Right lung (tissue), 5 donors: ENCODE data around the gene CCDC33. TPM values are rescaled to one million over a fixed set of nuclear protein-coding genes. Genes with fewer than 3 reads are reported as not detected.
A peak's percentile ranks its signal among the peaks of the same experiment; 100 is the strongest.

ENCODE experiments used
- DNase-seq, 2 donors: peaks; one replicate each; pipeline ENCODE4 v3.0.0-alpha.2; 2013
- polyA plus RNA-seq, 5 donors: library from polyadenylated mRNA; unstranded; fragments of 120-200 nt; gene quantifications; one replicate each; pipeline versions ENCODE4 v1.2.1 to v1.2.3, GENCODE V29; 2013; ENCODE audit warnings: inconsistent platforms in 1 of 5, low replicate concordance in 1 of 5; ENCODE audit not compliant: insufficient read length in 5 of 5, insufficient read depth in 1 of 5

CCDC33 gene
- polyA plus RNA-seq, 5 donors, result 0.57 to 2.6 (median 1.8) TPM

- DNase-seq, result peak in 1 of 2 donors; percentile 43
Observed at GRCh38 chr15:74228723-74229081, 7.4 kb upstream of the CCDC33 start.

GRCh38 chr15:74229686-74230085, 6.4 kb upstream of the CCDC33 start:
- no peak for DNase-seq

GRCh38 chr15:74231475-74231874, 4.7 kb upstream of the CCDC33 start:
- DNase-seq, result no peak

GRCh38 chr15:74233373-74233772, 2.8 kb upstream of the CCDC33 start:
- no peak for DNase-seq

- no peak for DNase-seq
Observed at GRCh38 chr15:74233851-74234597, 2.1 kb upstream of the CCDC33 start.

- no peak for DNase-seq
Observed at GRCh38 chr15:74234598-74234875, 1.6 kb upstream of the CCDC33 start.

- no peak for DNase-seq
Observed at GRCh38 chr15:74239051-74239705, 3.1 kb downstream of the CCDC33 start.

- peak; percentile 60 to 63 for DNase-seq
Observed at GRCh38 chr15:74240002-74240568, 4.0 kb downstream of the CCDC33 start.

GRCh38 chr15:74240897-74241614, 4.9 kb downstream of the CCDC33 start:
- DNase-seq, result no peak

- DNase-seq, result no peak
Observed at GRCh38 chr15:74242441-74243185, 6.5 kb downstream of the CCDC33 start.

GRCh38 chr15:74243431-74243830, 7.3 kb downstream of the CCDC33 start:
- DNase-seq, result no peak

- no peak for DNase-seq
Observed at GRCh38 chr15:74244822-74245341, 8.8 kb downstream of the CCDC33 start.

- DNase-seq, result no peak
Observed at GRCh38 chr15:74245342-74245931, 9.3 kb downstream of the CCDC33 start.

GRCh38 chr15:74250266-74250665, 14.1 kb downstream of the CCDC33 start:
- no peak for DNase-seq

GRCh38 chr15:74251131-74251811, 15.1 kb downstream of the CCDC33 start:
- no peak for DNase-seq

- no peak for DNase-seq
Observed at GRCh38 chr15:74252291-74252690, 16.2 kb downstream of the CCDC33 start.

- DNase-seq, result no peak
Observed at GRCh38 chr15:74252721-74253120, 16.6 kb downstream of the CCDC33 start.

- no peak for DNase-seq
Observed at GRCh38 chr15:74253211-74253921, 17.2 kb downstream of the CCDC33 start.

GRCh38 chr15:74257105-74257504, 21.0 kb downstream of the CCDC33 start:
- no peak for DNase-seq

- no peak for DNase-seq
Observed at GRCh38 chr15:74257623-74258022, 21.5 kb downstream of the CCDC33 start.
